ENCODE measurements around the gene PITRM1. TPM values are rescaled to one million over a fixed set of nuclear protein-coding genes. Genes with fewer than 3 reads are reported as not detected.

PITRM1 gene
- total RNA-seq, 4 donors from 2014 or later: 81.9 to 123 (median 90.2) TPM

- H3K9me3 ChIP-seq: no peaks in the 10 kb centered on the region
- in situ Hi-C loops (cut with MboI; ENCODE audit: low sequenced_read_pairs in 4 of 4): no loop called here
These were observed 45.3 kb upstream of the PITRM1 start for GRCh38 chr10:3217853-3218252.

GRCh38 chr10:3217301-3217700 is 44.7 kb upstream of the PITRM1 start:
- intact Hi-C loops (cut with DNase I; ENCODE audit: low total_unique reads) (no loop called here), in situ Hi-C loops (cut with MboI; ENCODE audit: low sequenced_read_pairs in 4 of 4) (no loop called here)
- DNase-seq (no peak), ATAC-seq (no peak)
- TF ChIP-seq POLR2A (IDR thresholded peaks at IDR 0.05) (no peak), CTCF (IDR thresholded peaks at IDR 0.05 in 4 of 5, conservative IDR thresholded peaks at IDR 0.05 in 1 of 5) (no peak)
- Histone ChIP-seq H3K9me3 (no peaks in the 10 kb centered on the region), H3K27me3 (no peaks in the 10 kb centered on the region), H3K4me3 (no peak overlapping the region), H3K27ac (no peak overlapping the region), H3K36me3 (no peaks in the 10 kb centered on the region), H3K4me1 (no peaks in the 10 kb centered on the region)

More at GRCh38 chr10:3217853-3218252, 45.3 kb upstream of the PITRM1 start:
- intact Hi-C loops (cut with DNase I; ENCODE audit: low total_unique reads): no loop called here
- H3K27ac ChIP-seq: no peak overlapping the region
- no peak overlapping the region for H3K4me3 ChIP-seq
- no peak for ATAC-seq
- no peaks in the 10 kb centered on the region for H3K27me3 ChIP-seq
- no peak for TF ChIP-seq CTCF (IDR thresholded peaks at IDR 0.05 in 4 of 5, conservative IDR thresholded peaks at IDR 0.05 in 1 of 5)
- no peaks in the 10 kb centered on the region for H3K36me3 ChIP-seq
- H3K4me1 ChIP-seq: no peaks in the 10 kb centered on the region
- DNase-seq: no peak

- TF ChIP-seq CTCF (IDR thresholded peaks at IDR 0.05 in 4 of 5, conservative IDR thresholded peaks at IDR 0.05 in 1 of 5) (no peak), POLR2A (IDR thresholded peaks at IDR 0.05) (no peak)
- no peak for ATAC-seq
- no peak overlapping the region for H3K27ac ChIP-seq
- H3K4me3 ChIP-seq: no peak overlapping the region
- no peaks in the 10 kb centered on the region for H3K4me1 ChIP-seq
- no peaks in the 10 kb centered on the region for H3K9me3 ChIP-seq
- DNase-seq: no peak
- in situ Hi-C loops (cut with MboI; ENCODE audit: low sequenced_read_pairs in 4 of 4) (no loop called here), intact Hi-C loops (cut with DNase I; ENCODE audit: low total_unique reads) (no loop called here)
- no peaks in the 10 kb centered on the region for H3K27me3 ChIP-seq
- H3K36me3 ChIP-seq: no peaks in the 10 kb centered on the region
These were observed 42.7 kb upstream of the PITRM1 start for GRCh38 chr10:3215153-3215775.

GRCh38 chr10:3213758-3214515 is 41.4 kb upstream of the PITRM1 start:
- Histone ChIP-seq H3K4me3 (no peak overlapping the region), H3K27me3 (no peaks in the 10 kb centered on the region), H3K4me1 (no peaks in the 10 kb centered on the region), H3K27ac (no peak overlapping the region), H3K9me3 (no peaks in the 10 kb centered on the region), H3K36me3 (no peaks in the 10 kb centered on the region)
- ATAC-seq: no peak
- in situ Hi-C loops (cut with MboI; ENCODE audit: low sequenced_read_pairs in 4 of 4): no loop called here
- DNase-seq: no peak
- TF ChIP-seq POLR2A (IDR thresholded peaks at IDR 0.05) (no peak), CTCF (IDR thresholded peaks at IDR 0.05 in 4 of 5, conservative IDR thresholded peaks at IDR 0.05 in 1 of 5) (no peak)
- intact Hi-C loops (cut with DNase I; ENCODE audit: low total_unique reads): no loop called here
